Heart right ventricle (tissue), 16 donors: ENCODE results near the gene MAPKAPK2. TPM values are rescaled to one million over a fixed set of nuclear protein-coding genes. Genes with fewer than 3 reads are reported as not detected.

Source experiments
- ATAC-seq, 8 donors: fragments of 200-7000 bp; cut with Tn5 transposase; one replicate each; pipeline ENCODE4 v1.9.1; 2020; ENCODE audit warnings: mild to moderate bottlenecking in 8 of 8, moderate library complexity in 8 of 8, moderate number of reproducible peaks in 1 of 8
- DNase-seq, 2 donors: peaks; one replicate each; pipeline ENCODE4 v3.0.0-alpha.2; 2020
- H3K27ac ChIP-seq, 10 donors: fragments of 200-600 bp; sonication (generic) in 2 of 10; one replicate each; pipeline versions ENCODE4 v1.5.0 to v1.8.0; 2020 to 2022; ENCODE audit warnings: mild to moderate bottlenecking in 3 of 10
- H3K27me3 ChIP-seq, 7 donors: fragments of 200-600 bp; one replicate each; pipeline ENCODE4 v1.8.0; 2021 to 2022; ENCODE audit warnings: mild to moderate bottlenecking in 2 of 7
- H3K36me3 ChIP-seq, 9 donors: fragments of 200-600 bp; sonication (generic) in 1 of 9; one replicate each; pipeline versions ENCODE4 v1.5.0 to v1.8.0; 2020 to 2022; ENCODE audit warnings: mild to moderate bottlenecking in 2 of 9
- H3K4me1 ChIP-seq, 9 donors: fragments of 200-600 bp; sonication (generic) in 1 of 9; one replicate each; pipeline versions ENCODE4 v1.5.0 to v1.8.0; 2020 to 2022; ENCODE audit warnings: mild to moderate bottlenecking in 4 of 9
- H3K4me3 ChIP-seq, 10 donors: fragments of 200-600 bp; sonication (generic) in 2 of 10; one replicate each; pipeline versions ENCODE4 v1.5.0 to v1.8.0; 2020 to 2022; ENCODE audit warnings: mild to moderate bottlenecking in 7 of 10, moderate library complexity in 2 of 10
- H3K9me3 ChIP-seq, 11 donors: fragments of 200-600 bp in 10 of 11; sonication (generic) in 2 of 11; one replicate each; pipeline versions ENCODE4 v1.5.0 to v1.8.0; 2013 to 2022; ENCODE audit warnings: mild to moderate bottlenecking in 2 of 11, control low read depth in 1 of 11, moderate library complexity in 1 of 11
- CTCF ChIP-seq, 9 donors: fragments of 200-600 bp; sonication (generic) in 2 of 9; IDR thresholded peaks; one replicate each; pipeline versions ENCODE4 v1.5.0 to v1.8.0; 2021 to 2022; ENCODE audit warnings: antibody characterized with exemption in 9 of 9, mild to moderate bottlenecking in 5 of 9, moderate library complexity in 1 of 9
- WGBS, 2 donors: extraction: QIAGEN DNeasy Blood & Tissue Kit; methylation state at CpG; one replicate each; pipeline ENCODE4 v1.1.7; 2013; ENCODE audit warnings: inconsistent platforms in 1 of 2; 5-methylcytosine and 5-hydroxymethylcytosine counted together
- intact Hi-C, 10 donors: fragments of 100-400 bp; cut with DNase I; formaldehyde crosslinking; loops; one replicate each; pipeline versions ENCODE4 v1.11.1 to v1.14.2; 2022
- polyA plus RNA-seq, 2 donors: library from polyadenylated mRNA; stranded (reverse); fragments of 200-250 nt; gene quantifications; one replicate each; pipeline ENCODE4 v1.2.3, GENCODE V29; 2013
- total RNA-seq, 10 donors: library from RNA; stranded (reverse); fragmentation: NEBNext Ultra II Directional in 3 of 10; extraction: Animal tissue kit (Norgen Biotek cat#: 25700) in 3 of 10; gene quantifications; one replicate each; pipeline versions ENCODE4 v1.2.1 to v1.2.4, GENCODE V29; 2021 to 2023
- donor health status: Arrhythmogenic right ventricular cardiomyopathy.
- donor health status: ischemic (EF 13 %, LVEDD 7.1; RV severe dilation, severe dysfunction).
- donor health status: healthy with polysubstance abuse.
- donor health status: DM: no; HTN: yes; CAD: no.
- donor health status: DM: no; HTN: no; CAD: no.
- donor health status: ischemic (EF 25% LVEDD 6.9; RV normal size, moderate dysfunction).
- donor health status: ischemic (EF 25% LVEDD 5.7; RV mildly dilated, moderate dysfunction).
- donor health status: healthy.
- donor health status: DM: yes; HTN: yes; CAD: no.
- donor health status: Ischemic cardiomyopathy.
- donor health status: ischemic (EF 35%, LVEDD 5.7; RV mildly dilated, moderate dysfunction).
- donor health status: nonischemic (EF 11% LVEDD 7.7; RV severe dilation, severe dysfunction).
- donor health status: DM: yes; HTN: yes; CAD: no.
- donor health status: PGD.
- donor health status: ischemic (EF 29% LVEDD 5.4; RV normal size, mild dysfunction).
- donor health status: nonischemic (EF 23%, LVEDD 6.1; RV moderate dilation, normal function).

The MAPKAPK2 gene
- total and polyA plus RNA-seq, 12 donors = 101 to 323 (median 219) TPM

- Histone ChIP-seq H3K9me3 (no peaks in the 10 kb centered on the region), H3K27me3 (peaks cover 0 to 5% (median 0%) of the 10 kb centered on the region in 7 donors), H3K4me1 (peaks cover 27 to 49% (median 43%) of the 10 kb centered on the region in 9 donors), H3K27ac (peak overlapping the region in 9 of 10 donors; percentile 9 to 81 (median 51)), H3K36me3 (no peaks in the 10 kb centered on the region), H3K4me3 (no peak overlapping the region)
- intact Hi-C loops = no loop called here
- ATAC-seq (no peak), DNase-seq (no peak)
- 97 to 100% methylated on average over 3 of the region's 3 CpGs for WGBS, 2 donors
- TF ChIP-seq CTCF (IDR thresholded peaks at IDR 0.05) = no peak
Measured at GRCh38 chr1:206674236-206674635, 10.5 kb upstream of the MAPKAPK2 start.

- Histone ChIP-seq H3K27me3 (peaks cover 0 to 5% (median 0%) of the 10 kb centered on the region in 7 donors), H3K9me3 (no peaks in the 10 kb centered on the region), H3K36me3 (no peaks in the 10 kb centered on the region), H3K4me3 (no peak overlapping the region), H3K27ac (peak overlapping the region in 9 of 10 donors; percentile 9 to 81 (median 49)), H3K4me1 (peaks cover 27 to 49% (median 44%) of the 10 kb centered on the region in 9 donors)
- DNase-seq (peak in 1 of 2 donors; percentile 38), ATAC-seq (peak in 7 of 8 donors; percentile 39 to 68 (median 57))
- 47 to 49% methylated on average over 1 of the region's 1 CpG for WGBS, 2 donors
- no peak for TF ChIP-seq CTCF (IDR thresholded peaks at IDR 0.05)
- intact Hi-C loops = no loop called here
Measured at GRCh38 chr1:206674745-206675175, 9.9 kb upstream of the MAPKAPK2 start.

- no peak for TF ChIP-seq CTCF (IDR thresholded peaks at IDR 0.05)
- Histone ChIP-seq H3K9me3 (no peaks in the 10 kb centered on the region), H3K4me3 (no peak overlapping the region), H3K4me1 (peaks cover 27 to 56% (median 40%) of the 10 kb centered on the region in 9 donors), H3K27ac (no peak overlapping the region), H3K36me3 (no peaks in the 10 kb centered on the region), H3K27me3 (peaks cover 0 to 4% (median 0%) of the 10 kb centered on the region in 7 donors)
- DNase-seq (no peak), ATAC-seq (no peak)
- intact Hi-C loops = no loop called here
- 92 to 97% methylated on average over 2 of the region's 2 CpGs for WGBS, 2 donors
Measured at GRCh38 chr1:206676499-206676898, 8.2 kb upstream of the MAPKAPK2 start.

- no peaks in the 10 kb centered on the region for H3K27me3 ChIP-seq
- H3K9me3 ChIP-seq = no peaks in the 10 kb centered on the region
- intact Hi-C loops = no loop called here
- no peak for ATAC-seq
- TF ChIP-seq CTCF (IDR thresholded peaks at IDR 0.05) = no peak
- no peaks in the 10 kb centered on the region for H3K36me3 ChIP-seq
- 79 to 86% methylated on average over 3 of the region's 3 CpGs for WGBS, 2 donors
- DNase-seq = no peak
- H3K27ac ChIP-seq = no peak overlapping the region
- peaks cover 12 to 39% (median 24%) of the 10 kb centered on the region in 9 donors for H3K4me1 ChIP-seq
- no peak overlapping the region for H3K4me3 ChIP-seq
Measured at GRCh38 chr1:206678490-206678889, 6.2 kb upstream of the MAPKAPK2 start.
